ENCODE data around the gene PGA4.
"Not testable (repeated sequence)": the region's sequence is repeated elsewhere in the genome, so short reads cannot be mapped to it uniquely, and the experiment has no call there.

The PGA4 gene

DNA sequence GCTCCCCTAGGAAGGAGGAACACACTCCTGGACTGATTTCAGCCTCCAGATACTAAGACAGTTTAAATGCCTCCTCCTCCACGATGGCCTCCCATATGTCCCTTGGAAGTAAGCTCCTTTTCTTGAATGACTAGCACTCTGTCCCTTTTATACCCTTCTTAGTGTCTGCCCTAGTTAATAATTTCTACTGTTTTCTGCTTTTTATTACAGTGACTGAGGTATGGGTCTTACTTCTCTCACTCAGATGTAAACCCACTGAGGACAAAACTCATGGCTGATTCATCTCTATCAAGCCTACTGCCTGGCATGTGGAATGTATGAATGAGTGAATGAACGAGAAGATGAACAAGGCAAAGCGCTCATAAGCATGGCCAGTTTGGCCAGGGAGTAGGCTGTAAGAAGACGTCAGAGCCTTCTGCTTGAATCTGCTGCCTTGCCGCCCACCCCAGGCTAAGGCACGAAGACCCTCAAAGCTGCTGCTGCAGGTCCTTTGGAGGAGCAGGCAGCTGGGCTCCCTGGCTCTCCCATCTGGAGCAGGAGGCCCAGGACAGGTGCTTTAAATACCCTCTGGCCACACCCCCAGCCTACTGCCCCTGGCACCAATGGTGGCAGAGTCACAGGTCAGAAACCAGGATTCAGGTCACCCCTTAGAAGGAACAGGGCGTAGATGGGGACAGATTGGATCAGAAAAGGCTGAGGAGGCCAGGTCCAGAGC is 27.0 kb upstream of the PGA4 start:
- no peak for TF ChIP-seq CTCF (conservative IDR thresholded peaks at IDR 0.05; ENCODE audit: low read depth, low read length)
- no peak overlapping the region for H3K4me3 ChIP-seq (ENCODE audit: low read depth, low read length)
- DNase-seq (ENCODE audit: low read depth) = no peak

- no peak for TF ChIP-seq CTCF (conservative IDR thresholded peaks at IDR 0.05; ENCODE audit: low read depth, low read length)
- DNase-seq (ENCODE audit: low read depth) = no peak
- H3K4me3 ChIP-seq (ENCODE audit: low read depth, low read length) = no peak overlapping the region
Observed at GRCh38 chr11:61195719-61196118, 26.4 kb upstream of the PGA4 start.

DNA sequence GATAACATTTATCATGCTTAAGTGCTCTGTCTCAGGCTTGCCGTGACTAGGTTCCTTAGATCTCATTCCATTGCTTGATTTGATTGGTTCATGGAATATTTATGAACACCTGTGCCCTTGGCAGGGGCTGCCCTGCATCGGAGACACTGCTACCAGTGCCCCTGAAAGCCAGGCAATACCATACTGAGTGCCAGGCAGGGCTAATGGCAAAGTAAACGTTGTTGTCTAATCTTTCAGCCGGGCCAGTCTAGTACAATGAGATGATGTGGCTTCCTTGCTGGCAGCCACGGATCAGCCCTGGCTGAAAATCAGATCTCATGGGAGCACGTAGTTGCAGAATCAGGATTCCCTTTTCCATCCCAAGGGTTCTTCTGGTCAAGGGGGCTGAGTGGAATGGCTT is 23.8 kb upstream of the PGA4 start:
- no peak for TF ChIP-seq CTCF (conservative IDR thresholded peaks at IDR 0.05; ENCODE audit: low read depth, low read length)
- DNase-seq (ENCODE audit: low read depth) = no peak

DNA sequence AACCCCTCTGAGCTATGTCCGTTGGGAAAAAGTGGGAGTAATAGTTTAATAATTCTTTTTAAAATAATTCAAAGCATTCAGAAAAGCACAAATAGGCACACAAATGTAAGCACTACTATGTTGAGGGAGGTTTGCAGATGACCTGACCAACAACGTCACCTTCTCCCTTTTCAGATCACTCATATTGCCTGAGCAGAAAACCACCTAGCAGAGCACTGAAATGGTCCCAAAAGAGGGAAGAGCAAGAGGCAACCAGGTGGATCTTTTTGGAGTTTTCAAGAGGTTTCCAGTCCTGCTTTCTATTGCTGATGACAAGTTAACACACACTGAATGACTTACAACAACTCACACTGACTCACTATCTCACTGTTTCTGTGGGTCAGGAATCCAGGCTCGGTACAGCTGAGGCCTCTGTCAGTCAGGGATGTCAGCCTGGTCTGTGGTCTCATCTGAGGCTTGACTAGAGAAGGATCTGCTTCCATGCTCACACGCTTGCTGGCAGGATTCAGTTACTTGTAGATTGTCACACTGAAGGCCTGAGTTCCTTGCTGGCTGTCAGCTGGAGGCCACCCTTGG is 23.1 kb upstream of the PGA4 start:
- no peak for TF ChIP-seq CTCF (conservative IDR thresholded peaks at IDR 0.05; ENCODE audit: low read depth, low read length)
- no peak for DNase-seq (ENCODE audit: low read depth)
- no peak overlapping the region for H3K4me3 ChIP-seq (ENCODE audit: low read depth, low read length)

More for the DNA sequence above, 23.8 kb upstream of the PGA4 start:
- H3K4me3 ChIP-seq (ENCODE audit: low read depth, low read length) = no peak overlapping the region

DNA sequence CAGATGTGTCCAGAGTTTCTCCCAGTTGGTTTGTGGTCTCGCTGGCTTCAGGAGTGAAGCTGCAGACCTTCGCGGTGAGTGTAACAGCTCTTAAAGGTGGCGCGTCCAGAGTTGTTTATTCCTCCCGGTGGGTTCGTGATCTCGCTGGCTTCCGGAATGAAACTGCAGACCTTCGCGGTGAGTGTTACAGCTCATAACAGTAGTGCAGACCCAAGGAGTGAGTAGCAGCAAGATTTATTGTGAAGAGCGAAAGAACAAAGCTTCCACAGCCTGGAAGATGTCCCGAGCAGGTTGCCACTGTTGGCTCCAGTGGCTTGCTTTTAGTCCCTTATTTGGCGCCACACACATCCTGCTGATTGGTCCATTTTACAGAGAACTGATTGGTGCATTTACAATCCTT is 20.7 kb upstream of the PGA4 start:
- no peak for TF ChIP-seq CTCF (conservative IDR thresholded peaks at IDR 0.05; ENCODE audit: low read depth, low read length)
- no peak for DNase-seq (ENCODE audit: low read depth)
- H3K4me3 ChIP-seq (ENCODE audit: low read depth, low read length) = no peak overlapping the region

GRCh38 chr11:61202950-61203746 is 19.0 kb upstream of the PGA4 start, which contains the start of gene PGA3:
Gene PGA3, plus strand, starts transcription at chr11:61203515. Its CDS starts 50 bp downstream, at chr11:61203565.
- DNase-seq (ENCODE audit: low read depth); H3K4me3 ChIP-seq (ENCODE audit: low read depth, low read length): not testable (repeated sequence)

DNA sequence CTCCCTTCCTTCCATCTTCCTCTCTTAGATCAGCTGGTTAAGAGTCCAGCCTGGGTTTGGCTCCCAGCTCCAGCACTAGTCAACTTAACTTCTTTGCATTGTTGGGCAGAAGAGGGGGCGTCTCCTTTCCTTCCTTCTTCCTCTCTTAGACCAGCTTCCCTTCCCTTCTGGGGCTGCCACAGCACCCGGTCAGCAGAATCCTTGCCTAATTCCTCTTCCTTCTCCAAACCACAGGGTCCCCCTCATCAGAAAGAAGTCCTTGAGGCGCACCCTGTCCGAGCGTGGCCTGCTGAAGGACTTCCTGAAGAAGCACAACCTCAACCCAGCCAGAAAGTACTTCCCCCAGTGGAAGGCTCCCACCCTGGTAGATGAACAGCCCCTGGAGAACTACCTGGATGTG is 18.3 kb upstream of the PGA4 start:
- not testable (repeated sequence) for H3K4me3 ChIP-seq (ENCODE audit: low read depth, low read length); DNase-seq (ENCODE audit: low read depth)

- not testable (repeated sequence) for H3K4me3 ChIP-seq (ENCODE audit: low read depth, low read length); DNase-seq (ENCODE audit: low read depth)
Observed at GRCh38 chr11:61204502-61205059, 17.6 kb upstream of the PGA4 start.

- H3K4me3 ChIP-seq (ENCODE audit: low read depth, low read length); DNase-seq (ENCODE audit: low read depth): not testable (repeated sequence)
Observed at GRCh38 chr11:61207636-61208310, 14.4 kb upstream of the PGA4 start.

DNA sequence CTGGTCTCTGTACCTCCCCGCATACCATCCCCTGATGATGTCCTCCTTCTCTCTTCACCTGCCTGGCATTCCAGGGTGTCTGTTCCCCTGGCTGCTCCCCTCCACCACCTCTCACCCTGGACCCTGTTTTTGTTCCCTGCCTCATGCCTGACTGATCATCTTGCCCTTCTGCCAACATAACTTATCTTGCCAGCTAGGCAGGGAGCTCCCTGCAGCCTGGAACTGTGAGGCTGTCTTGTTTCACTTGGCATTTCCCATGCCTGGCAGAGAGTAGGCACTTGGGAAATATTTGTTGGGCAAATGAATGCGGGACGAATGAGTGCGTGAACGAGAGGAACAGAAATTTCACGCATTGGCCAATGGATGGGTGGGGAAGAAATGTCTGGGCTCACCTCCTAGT is 11.5 kb upstream of the PGA4 start:
- H3K4me3 ChIP-seq (ENCODE audit: low read depth, low read length); DNase-seq (ENCODE audit: low read depth): not testable (repeated sequence)

GRCh38 chr11:61211327-61211952 is 10.7 kb upstream of the PGA4 start:
- DNase-seq (ENCODE audit: low read depth); H3K4me3 ChIP-seq (ENCODE audit: low read depth, low read length): not testable (repeated sequence)

All from choroid plexus epithelial cell (primary cell).